GM19351 (cell line): ENCODE data around the gene HGFAC.
"Not testable (repeated sequence)": the region's sequence is repeated elsewhere in the genome, so short reads cannot be mapped to it uniquely, and the experiment has no call there.

Source experiments
- ATAC-seq: cut with Tn5 transposase; IDR thresholded peaks from one replicate; pipeline ENCODE4 v1.9.1; 2021; ENCODE audit warnings: mild to moderate bottlenecking, moderate library complexity; ENCODE audit not compliant: unreplicated experiment

HGFAC gene

GRCh38 chr4:3410401-3411135, 31.2 kb upstream of the HGFAC start:
- ATAC-seq, result no peak

GRCh38 chr4:3411190-3411589, 30.6 kb upstream of the HGFAC start:
- not testable (repeated sequence) for ATAC-seq

GRCh38 chr4:3411676-3412075, 30.1 kb upstream of the HGFAC start:
- ATAC-seq, result no peak

- ATAC-seq, result no peak
Observed at GRCh38 chr4:3412257-3413020, 29.3 kb upstream of the HGFAC start.

GRCh38 chr4:3413217-3413671, 28.5 kb upstream of the HGFAC start:
- ATAC-seq, result no peak

GRCh38 chr4:3413675-3414420, 27.9 kb upstream of the HGFAC start:
- no peak for ATAC-seq

- ATAC-seq, result no peak
Observed at GRCh38 chr4:3414421-3415279, 27.1 kb upstream of the HGFAC start.

GRCh38 chr4:3415471-3416141, 26.2 kb upstream of the HGFAC start:
- no peak for ATAC-seq

- no peak for ATAC-seq
Observed at GRCh38 chr4:3416270-3416669, 25.5 kb upstream of the HGFAC start.

GRCh38 chr4:3416821-3417221, 24.9 kb upstream of the HGFAC start:
- no peak for ATAC-seq

GRCh38 chr4:3417448-3417847, 24.3 kb upstream of the HGFAC start:
- ATAC-seq, result no peak

GRCh38 chr4:3418029-3418762, 23.6 kb upstream of the HGFAC start:
- ATAC-seq, result no peak

- ATAC-seq, result no peak
Observed at GRCh38 chr4:3419836-3420605, 21.7 kb upstream of the HGFAC start.

GRCh38 chr4:3420606-3420955, 21.2 kb upstream of the HGFAC start:
- ATAC-seq, result no peak

- ATAC-seq, result no peak
Observed at GRCh38 chr4:3420956-3421355, 20.8 kb upstream of the HGFAC start.

GRCh38 chr4:3421470-3421869, 20.3 kb upstream of the HGFAC start:
- ATAC-seq, result no peak

- ATAC-seq, result no peak
Observed at GRCh38 chr4:3422241-3422801, 19.4 kb upstream of the HGFAC start.

- ATAC-seq, result no peak
Observed at GRCh38 chr4:3422808-3423297, 18.9 kb upstream of the HGFAC start.
